ENCODE results near the gene INTS14. TPM values are rescaled to one million over a fixed set of nuclear protein-coding genes. Genes with fewer than 3 reads are reported as not detected.

The INTS14 gene
- total RNA-seq, 2 donors from 2014 or later = 51.1 to 51.3 TPM

DNA sequence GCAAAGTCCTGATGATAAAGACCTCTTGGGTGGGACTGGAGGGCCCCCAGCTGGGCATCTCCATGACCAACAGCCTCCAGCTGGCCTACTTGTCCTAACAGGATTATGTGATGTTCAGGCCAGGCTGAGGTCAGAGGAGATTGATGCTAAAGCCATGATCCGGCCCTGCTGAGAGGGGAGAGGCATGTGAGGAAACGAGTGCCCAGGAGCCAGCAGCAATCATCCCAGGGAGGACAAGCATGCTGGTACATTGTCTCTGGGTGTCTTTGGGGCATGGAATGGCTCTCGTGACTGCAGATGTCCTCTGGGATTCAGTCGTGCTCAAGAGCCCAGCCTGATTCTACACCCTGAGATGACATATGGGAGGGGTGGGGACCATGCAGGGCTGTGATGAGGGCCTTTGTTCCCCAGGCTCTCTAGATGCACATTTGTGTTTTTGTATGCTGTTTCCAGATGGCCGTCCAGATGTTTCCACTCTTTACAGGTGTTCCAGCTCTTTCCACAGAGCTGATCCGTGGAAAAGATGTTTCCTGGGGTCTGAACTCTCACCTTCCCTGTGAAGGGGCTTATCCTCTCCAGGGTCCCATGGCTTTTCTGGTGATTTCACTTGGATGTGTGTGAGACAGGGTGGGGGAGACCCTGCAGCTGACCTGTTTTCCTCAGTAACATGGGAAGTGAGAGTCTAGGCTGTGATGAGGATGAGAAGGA is 31.0 kb upstream of the INTS14 start:
- no peak for ATAC-seq
- Mint-ChIP-seq H3K4me3 (no peak overlapping the region), H3K27ac (no peak overlapping the region), H3K27me3 (no peaks in the 10 kb centered on the region), H3K4me1 (ENCODE audit: low read depth in 2 of 2) (peaks cover 9 to 11% of the 10 kb centered on the region in 2 donors), H3K9me3 (no peaks in the 10 kb centered on the region), H3K36me3 (no peaks in the 10 kb centered on the region)
- DNase-seq (ENCODE audit: low spot score) = no peak

DNA sequence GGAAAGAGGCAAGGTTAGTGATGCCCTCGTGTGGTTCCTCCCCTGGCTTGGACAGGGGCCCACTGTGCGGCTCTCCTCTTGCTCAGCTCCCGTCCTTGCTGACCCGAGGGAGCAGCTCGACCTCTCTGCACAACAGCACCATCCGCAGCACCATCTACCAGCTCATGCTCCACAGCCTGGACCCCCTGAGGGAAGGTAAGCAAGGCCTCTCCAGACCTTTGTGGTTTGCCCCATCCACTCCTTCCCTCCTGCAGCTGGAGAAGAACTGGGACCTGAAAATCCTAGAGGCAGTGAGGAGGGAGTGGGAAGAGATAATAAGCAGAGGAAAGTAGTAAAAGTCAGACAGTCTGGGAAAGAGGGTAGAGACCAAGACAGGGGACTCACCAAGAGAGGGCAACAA is 28.6 kb upstream of the INTS14 start:
- Mint-ChIP-seq H3K9me3 (no peaks in the 10 kb centered on the region), H3K36me3 (no peaks in the 10 kb centered on the region), H3K4me3 (no peak overlapping the region), H3K27ac (no peak overlapping the region), H3K27me3 (no peaks in the 10 kb centered on the region), H3K4me1 (ENCODE audit: low read depth in 2 of 2) (peaks cover 9 to 11% of the 10 kb centered on the region in 2 donors)
- DNase-seq (ENCODE audit: low spot score) = no peak
- ATAC-seq = no peak

DNA sequence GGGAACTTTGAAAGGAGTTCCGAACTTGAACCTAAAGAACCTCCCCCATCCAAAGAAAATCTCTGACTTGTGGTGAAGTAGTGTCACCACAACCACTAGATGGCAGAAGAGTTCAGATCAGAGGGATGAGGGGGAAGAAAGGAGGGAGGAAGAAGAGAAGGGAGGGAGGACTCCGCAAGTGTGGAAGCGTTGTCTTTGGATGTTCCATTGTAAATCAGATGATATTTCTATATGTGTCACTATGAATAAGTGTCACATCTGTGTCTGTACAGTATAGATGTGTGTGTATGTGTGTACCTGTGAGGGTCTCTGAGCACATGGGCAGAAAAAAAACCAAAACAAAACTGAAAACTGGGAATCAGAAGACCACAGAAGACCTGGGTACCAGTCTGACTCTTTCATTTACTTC is 27.8 kb upstream of the INTS14 start:
- H3K9me3 Mint-ChIP-seq = no peaks in the 10 kb centered on the region
- ATAC-seq (peak; percentile 73), DNase-seq (ENCODE audit: low spot score) (peak; percentile 72)
- H3K4me3 Mint-ChIP-seq = peak overlapping the region; percentile 21
- H3K36me3 Mint-ChIP-seq = no peaks in the 10 kb centered on the region
- H3K27me3 Mint-ChIP-seq = no peaks in the 10 kb centered on the region
- peaks cover 9 to 11% of the 10 kb centered on the region in 2 donors for H3K4me1 Mint-ChIP-seq (ENCODE audit: low read depth in 2 of 2)
- H3K27ac Mint-ChIP-seq = peak overlapping the region in 1 of 2 donors; percentile 5

DNA sequence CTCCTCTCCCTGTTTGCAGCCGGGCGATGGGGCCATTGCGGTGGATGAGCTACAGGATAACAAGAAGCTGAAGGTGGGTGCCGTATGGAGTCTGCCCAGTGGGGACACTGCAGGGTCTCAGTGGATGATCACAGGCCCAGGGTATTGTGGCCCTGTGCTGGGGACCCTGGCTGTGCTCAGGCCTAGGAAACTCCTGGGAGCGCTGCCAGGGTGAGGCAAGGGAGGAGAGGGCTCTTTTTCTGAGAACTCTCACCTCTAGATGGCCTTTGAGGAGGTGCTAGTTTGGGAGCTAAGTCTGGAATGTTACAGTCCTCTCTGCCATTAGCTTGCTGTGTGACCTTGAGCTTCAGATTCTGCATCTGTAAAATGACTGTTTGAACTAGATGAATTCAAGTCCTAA is 27.2 kb upstream of the INTS14 start:
- H3K4me3 Mint-ChIP-seq = no peak overlapping the region
- DNase-seq (ENCODE audit: low spot score) (no peak), ATAC-seq (no peak)
- no peaks in the 10 kb centered on the region for H3K36me3 Mint-ChIP-seq
- H3K4me1 Mint-ChIP-seq (ENCODE audit: low read depth in 2 of 2) = peaks cover 9 to 11% of the 10 kb centered on the region in 2 donors
- peak overlapping the region in 1 of 2 donors; percentile 5 for H3K27ac Mint-ChIP-seq
- no peaks in the 10 kb centered on the region for H3K27me3 Mint-ChIP-seq
- no peaks in the 10 kb centered on the region for H3K9me3 Mint-ChIP-seq

DNA sequence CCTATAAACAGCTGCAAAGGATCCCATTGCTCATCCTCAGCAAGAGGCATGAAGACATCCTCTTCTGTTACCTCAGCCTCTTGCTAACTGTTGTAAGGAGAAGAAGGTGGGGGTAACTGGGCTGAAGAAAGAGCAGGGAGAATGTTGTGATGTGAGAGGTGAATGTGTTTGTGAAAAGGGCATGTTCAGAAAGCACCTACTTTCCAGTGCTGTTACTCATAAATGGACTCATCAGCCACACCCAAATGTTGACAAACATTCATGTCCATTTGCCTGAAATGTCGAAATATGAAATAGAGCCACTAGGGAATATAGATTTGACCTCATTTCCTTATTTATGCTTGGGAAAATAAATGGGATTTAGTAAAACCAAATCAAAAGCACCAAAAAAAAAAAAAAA is 23.4 kb upstream of the INTS14 start:
- Mint-ChIP-seq H3K27me3 (no peaks in the 10 kb centered on the region), H3K27ac (no peak overlapping the region), H3K4me3 (no peak overlapping the region), H3K9me3 (no peaks in the 10 kb centered on the region), H3K36me3 (no peaks in the 10 kb centered on the region), H3K4me1 (ENCODE audit: low read depth in 2 of 2) (peaks cover 14 to 34% of the 10 kb centered on the region in 2 donors)
- DNase-seq (ENCODE audit: low spot score) (no peak), ATAC-seq (no peak)

DNA sequence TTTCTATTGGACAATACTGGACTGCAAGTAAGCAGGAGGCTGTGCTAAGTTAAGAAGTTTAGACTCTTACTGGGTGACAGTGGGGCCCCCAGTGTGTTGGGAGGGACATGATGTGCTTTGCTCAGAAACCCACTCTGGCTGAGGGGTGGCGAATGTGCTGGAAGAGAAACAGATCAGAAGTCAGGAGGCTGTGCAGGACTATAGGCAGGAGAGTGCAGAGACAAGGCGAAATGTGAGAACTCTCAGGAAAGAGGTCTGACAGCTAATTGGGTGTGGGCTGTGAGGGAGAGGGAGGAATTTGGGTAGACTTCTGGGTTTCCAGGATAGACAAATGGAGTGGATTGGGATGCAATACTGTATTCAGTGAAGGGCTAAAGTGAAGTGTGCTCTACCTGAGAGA is 22.8 kb upstream of the INTS14 start:
- DNase-seq (ENCODE audit: low spot score) = no peak
- Mint-ChIP-seq H3K36me3 (no peaks in the 10 kb centered on the region), H3K27ac (no peak overlapping the region), H3K27me3 (no peaks in the 10 kb centered on the region), H3K4me1 (ENCODE audit: low read depth in 2 of 2) (peaks cover 10 to 29% of the 10 kb centered on the region in 2 donors), H3K4me3 (no peak overlapping the region), H3K9me3 (no peaks in the 10 kb centered on the region)
- ATAC-seq = no peak

DNA sequence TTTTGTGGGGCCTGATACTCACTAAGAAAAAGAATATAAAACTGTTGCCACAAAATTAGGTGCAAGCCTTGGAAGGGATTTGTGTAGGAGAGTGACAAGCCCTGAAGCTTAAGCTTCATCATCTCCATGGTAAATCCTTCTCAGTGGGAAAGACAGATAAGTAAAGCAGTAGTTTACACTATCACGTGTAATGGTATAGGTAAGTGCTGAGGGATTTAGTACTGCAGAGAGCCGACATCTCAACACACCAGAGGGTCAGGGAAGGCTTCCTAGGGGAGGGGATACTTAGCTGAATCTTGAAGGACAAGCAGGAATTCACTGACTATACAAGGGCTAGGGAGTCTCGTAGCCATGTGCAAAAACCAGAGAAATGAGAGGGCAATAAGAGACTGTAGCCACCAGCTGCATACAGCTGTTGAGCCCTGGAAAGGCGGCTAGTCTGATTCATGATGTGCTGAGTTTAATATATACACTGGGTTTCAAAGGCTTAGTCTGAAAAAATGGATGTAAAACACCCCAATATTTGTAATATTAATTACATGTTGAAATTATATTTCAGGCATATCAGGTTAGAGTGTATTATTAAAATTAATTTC is 21.9 kb upstream of the INTS14 start:
- H3K4me3 Mint-ChIP-seq = no peak overlapping the region

DNA sequence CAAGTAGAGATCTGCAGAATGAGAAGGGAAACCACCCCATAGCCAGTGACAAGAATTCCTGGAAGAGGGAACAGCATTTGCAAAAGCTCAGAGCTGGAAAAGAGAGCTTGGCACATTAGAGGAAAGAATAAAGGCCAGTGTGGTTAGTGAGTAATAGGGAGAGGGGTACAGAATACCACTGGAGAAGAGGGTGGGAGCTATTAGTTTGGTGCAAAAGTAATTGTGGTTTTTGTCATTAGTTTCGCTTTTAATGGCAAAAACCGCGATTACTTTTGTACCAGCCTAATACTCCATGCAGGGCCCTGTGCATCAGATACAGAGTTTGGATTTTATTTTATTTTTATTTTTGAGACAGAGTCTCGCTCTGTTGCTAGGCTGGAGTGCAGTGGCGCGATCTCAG is 20.6 kb upstream of the INTS14 start:
- Mint-ChIP-seq H3K27ac (no peak overlapping the region), H3K4me3 (peak overlapping the region; percentile 55), H3K9me3 (no peaks in the 10 kb centered on the region), H3K27me3 (no peaks in the 10 kb centered on the region), H3K4me1 (ENCODE audit: low read depth in 2 of 2) (peaks cover 5 to 23% of the 10 kb centered on the region in 2 donors), H3K36me3 (no peaks in the 10 kb centered on the region)
- peak in 1 of 2 donors; percentile 41 for ATAC-seq
- DNase-seq (ENCODE audit: low spot score) = no peak

More for the DNA sequence above, 21.9 kb upstream of the INTS14 start:
- Mint-ChIP-seq H3K27ac (no peak overlapping the region), H3K36me3 (no peaks in the 10 kb centered on the region), H3K27me3 (no peaks in the 10 kb centered on the region), H3K4me1 (ENCODE audit: low read depth in 2 of 2) (peaks cover 5 to 23% of the 10 kb centered on the region in 2 donors), H3K9me3 (no peaks in the 10 kb centered on the region)
- DNase-seq (ENCODE audit: low spot score) (no peak), ATAC-seq (no peak)

DNA sequence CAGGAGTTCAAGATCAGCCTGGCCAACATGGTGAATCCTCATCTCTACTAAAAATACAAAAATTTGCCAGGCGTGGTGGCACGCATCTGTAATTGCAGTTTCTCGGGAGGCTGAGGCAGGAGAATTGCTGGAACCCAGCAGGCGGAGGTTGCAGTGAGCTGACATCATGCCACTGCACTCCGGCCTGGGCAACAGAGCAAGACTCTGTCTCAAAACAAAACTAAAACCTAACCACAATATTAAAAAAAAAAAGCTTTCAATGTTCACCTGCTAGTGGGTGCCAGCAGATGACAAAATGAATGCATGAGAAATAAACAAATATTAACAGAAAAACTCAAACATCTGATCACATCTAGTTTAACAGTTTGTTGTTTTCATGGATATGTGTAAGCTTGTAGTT is 19.8 kb upstream of the INTS14 start:
- ATAC-seq = peak in 1 of 2 donors; percentile 78
- no peak for DNase-seq (ENCODE audit: low spot score)
- peaks cover 5 to 23% of the 10 kb centered on the region in 2 donors for H3K4me1 Mint-ChIP-seq (ENCODE audit: low read depth in 2 of 2)
- no peaks in the 10 kb centered on the region for H3K9me3 Mint-ChIP-seq
- H3K27me3 Mint-ChIP-seq = no peaks in the 10 kb centered on the region
- H3K4me3 Mint-ChIP-seq = peak overlapping the region; percentile 55
- no peaks in the 10 kb centered on the region for H3K36me3 Mint-ChIP-seq
- no peak overlapping the region for H3K27ac Mint-ChIP-seq

DNA sequence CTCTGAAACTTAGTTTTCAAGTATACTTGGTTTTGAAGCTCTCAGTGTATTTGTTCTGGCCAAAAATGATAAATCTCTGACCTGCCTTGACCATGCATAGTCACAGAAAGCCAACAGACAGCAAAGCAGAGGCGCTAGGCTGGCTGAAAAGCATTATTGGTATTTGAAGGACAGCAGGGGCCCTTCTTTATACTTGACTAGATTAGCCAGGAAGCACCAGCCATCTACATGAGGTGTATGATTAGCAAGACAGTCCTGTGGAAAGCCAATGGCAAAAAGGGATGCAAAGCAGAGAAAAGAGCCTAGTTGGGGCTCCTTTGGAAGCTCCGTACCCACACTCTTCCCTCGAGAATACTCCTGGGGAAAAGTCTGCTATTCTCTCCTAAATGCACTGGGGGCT is 18.6 kb upstream of the INTS14 start:
- H3K27ac Mint-ChIP-seq = no peak overlapping the region

DNA sequence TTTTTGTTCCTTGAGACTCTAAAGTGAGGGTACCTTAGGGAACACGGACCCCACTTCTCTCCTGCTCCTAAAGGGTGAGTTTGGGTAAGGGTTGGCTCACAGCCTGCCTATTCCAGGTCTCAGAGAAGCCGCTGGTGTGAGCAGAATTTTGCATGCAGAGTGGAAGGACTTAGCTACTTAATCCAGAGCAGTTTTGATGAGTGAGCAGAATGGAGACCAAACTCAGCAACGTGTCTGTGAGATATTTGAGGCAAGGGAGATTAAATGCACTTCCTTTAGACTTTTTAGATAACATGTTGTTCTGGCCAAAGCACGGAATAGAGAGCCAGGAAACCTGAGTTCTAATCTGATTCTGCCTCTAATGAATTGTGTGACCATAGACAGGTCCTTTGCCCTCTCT is 15.9 kb upstream of the INTS14 start:
- no peak for ATAC-seq
- Mint-ChIP-seq H3K36me3 (no peaks in the 10 kb centered on the region), H3K27me3 (no peaks in the 10 kb centered on the region), H3K4me3 (no peak overlapping the region), H3K27ac (no peak overlapping the region), H3K9me3 (no peaks in the 10 kb centered on the region), H3K4me1 (ENCODE audit: low read depth in 2 of 2) (peaks cover 5 to 12% of the 10 kb centered on the region in 2 donors)
- DNase-seq (ENCODE audit: low spot score) = no peak

More for the DNA sequence above, 18.6 kb upstream of the INTS14 start:
- no peaks in the 10 kb centered on the region for H3K9me3 Mint-ChIP-seq
- H3K4me1 Mint-ChIP-seq (ENCODE audit: low read depth in 2 of 2) = peaks cover 5 to 23% of the 10 kb centered on the region in 2 donors
- no peaks in the 10 kb centered on the region for H3K36me3 Mint-ChIP-seq
- no peaks in the 10 kb centered on the region for H3K27me3 Mint-ChIP-seq
- no peak for ATAC-seq
- H3K4me3 Mint-ChIP-seq = no peak overlapping the region
- no peak for DNase-seq (ENCODE audit: low spot score)

DNA sequence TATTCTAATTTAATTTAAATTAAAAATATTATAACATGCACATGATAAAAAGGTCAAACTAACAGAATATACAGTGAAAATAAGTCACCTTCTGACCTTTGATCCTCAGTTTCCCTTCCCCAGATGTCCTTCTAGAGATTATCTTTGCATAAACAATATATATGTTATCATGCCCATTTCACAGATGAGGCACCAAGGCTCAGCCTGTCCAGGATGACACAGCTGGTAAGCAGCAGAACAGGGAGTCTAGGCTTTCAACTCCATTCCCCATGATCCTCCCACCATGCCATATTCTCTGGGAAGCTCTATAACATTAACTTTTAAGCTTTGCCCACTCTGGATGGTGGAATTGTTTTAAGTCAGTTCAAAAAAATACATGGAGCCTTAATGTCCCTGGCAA is 12.2 kb upstream of the INTS14 start:
- peaks cover 0 to 5% of the 10 kb centered on the region in 2 donors for H3K4me1 Mint-ChIP-seq (ENCODE audit: low read depth in 2 of 2)
- no peak overlapping the region for H3K27ac Mint-ChIP-seq
- no peak for DNase-seq (ENCODE audit: low spot score)
- no peaks in the 10 kb centered on the region for H3K27me3 Mint-ChIP-seq
- no peak overlapping the region for H3K4me3 Mint-ChIP-seq
- ATAC-seq = no peak
- H3K9me3 Mint-ChIP-seq = no peaks in the 10 kb centered on the region
- no peaks in the 10 kb centered on the region for H3K36me3 Mint-ChIP-seq

DNA sequence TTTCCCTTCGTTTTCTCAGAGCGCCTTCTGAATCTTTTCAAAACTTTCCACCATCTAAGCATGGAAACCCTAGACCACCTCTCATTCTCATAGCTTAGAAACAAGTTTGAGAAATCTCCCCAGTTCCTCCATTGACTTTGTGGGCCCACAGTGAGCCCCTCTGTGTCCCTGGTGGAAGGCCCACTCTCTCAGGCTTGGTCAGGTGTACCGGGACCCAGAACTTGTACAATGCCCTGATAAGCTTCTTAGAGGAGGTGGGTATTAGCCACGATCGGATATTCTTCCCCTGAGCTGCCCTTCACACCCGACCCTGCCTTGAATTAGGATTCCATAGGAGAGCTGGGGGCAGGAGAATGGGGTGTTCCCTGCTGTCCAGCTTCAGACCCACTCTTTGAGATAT is 10.7 kb upstream of the INTS14 start, which contains the start of gene SLC24A1:
Gene SLC24A1 (plus strand): TSS at position 301 of the 400 bp plus-strand sequence. CDS start 2,143 bp downstream, outside the sequence.
- DNase-seq (ENCODE audit: low spot score) (no peak), ATAC-seq (no peak)
- no peaks in the 10 kb centered on the region for H3K36me3 Mint-ChIP-seq
- H3K27me3 Mint-ChIP-seq = no peaks in the 10 kb centered on the region
- peaks cover 0 to 5% of the 10 kb centered on the region in 2 donors for H3K4me1 Mint-ChIP-seq (ENCODE audit: low read depth in 2 of 2)
- no peak within 1 kb of the TSS for H3K4me3 Mint-ChIP-seq
- peak within 1 kb of the TSS in 1 of 2 donors; percentile 1 for H3K27ac Mint-ChIP-seq
- no peaks in the 10 kb centered on the region for H3K9me3 Mint-ChIP-seq

DNA sequence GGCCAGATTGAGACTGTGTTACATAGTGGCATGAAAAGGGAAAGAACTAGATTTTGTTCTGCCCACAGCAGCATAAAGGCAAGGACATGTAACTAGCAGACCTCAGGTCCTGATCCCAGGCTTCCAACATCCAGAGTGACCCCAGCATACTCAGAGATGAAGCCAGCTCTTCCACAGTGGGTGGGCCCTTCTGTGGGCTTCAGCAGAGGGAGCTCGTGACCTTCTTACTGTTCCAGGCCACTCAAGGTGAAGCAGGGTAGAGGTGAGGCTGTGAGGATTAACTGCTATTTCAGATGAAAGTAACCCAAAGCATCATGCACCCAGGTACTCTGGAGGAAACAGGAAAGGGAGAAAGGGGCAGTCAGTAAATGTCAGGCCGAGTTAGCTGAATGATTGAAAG is 9.9 kb upstream of the INTS14 start:
- Mint-ChIP-seq H3K27ac (no peak overlapping the region), H3K4me3 (no peak overlapping the region), H3K9me3 (no peaks in the 10 kb centered on the region), H3K27me3 (no peaks in the 10 kb centered on the region), H3K4me1 (ENCODE audit: low read depth in 2 of 2) (peaks cover 0 to 5% of the 10 kb centered on the region in 2 donors), H3K36me3 (no peaks in the 10 kb centered on the region)
- ATAC-seq (no peak), DNase-seq (ENCODE audit: low spot score) (no peak)
